H1 (cell line): Measurements from ENCODE around the gene NRN1L.

ENCODE experiments used
- CTCF ChIP-seq, 3 experiments: IDR thresholded peaks; 1 replicate in 2 of 3; 2 replicates in 1 of 3; pipeline versions ENCODE4 v1.5.1 to v1.6.1; 2011; ENCODE audit warnings: low read length in 3 of 3, mild to moderate bottlenecking in 3 of 3, inconsistent platforms in 2 of 3, low read depth in 1 of 3, moderate library complexity in 1 of 3; ENCODE audit not compliant: insufficient read depth in 1 of 3; ENCODE audit errors: control extremely low read depth in 1 of 3
- USF2 ChIP-seq: IDR thresholded peaks from 2 replicates; pipeline ENCODE4 v1.6.1; 2011; ENCODE audit warnings: low read length, improper control_type of control experiment

GRCh38 chr16:67847064-67847861 lies 37.4 kb upstream of the NRN1L start, which contains the start of gene CENPT:
- TF ChIP-seq USF2 (no peak), CTCF (IDR thresholded peaks at IDR 0.05; ENCODE audit: control extremely low read depth in 1 of 3, insufficient read depth in 1 of 3, low read depth in 1 of 3, low read length in 3 of 3) (no peak)
